ENCODE results near the gene C16orf74. TPM values are rescaled to one million over a fixed set of nuclear protein-coding genes. Genes with fewer than 3 reads are reported as not detected.

The C16orf74 gene
- total and polyA plus RNA-seq, 4 donors: 2.6 to 7.9 (median 3.4) TPM

DNA sequence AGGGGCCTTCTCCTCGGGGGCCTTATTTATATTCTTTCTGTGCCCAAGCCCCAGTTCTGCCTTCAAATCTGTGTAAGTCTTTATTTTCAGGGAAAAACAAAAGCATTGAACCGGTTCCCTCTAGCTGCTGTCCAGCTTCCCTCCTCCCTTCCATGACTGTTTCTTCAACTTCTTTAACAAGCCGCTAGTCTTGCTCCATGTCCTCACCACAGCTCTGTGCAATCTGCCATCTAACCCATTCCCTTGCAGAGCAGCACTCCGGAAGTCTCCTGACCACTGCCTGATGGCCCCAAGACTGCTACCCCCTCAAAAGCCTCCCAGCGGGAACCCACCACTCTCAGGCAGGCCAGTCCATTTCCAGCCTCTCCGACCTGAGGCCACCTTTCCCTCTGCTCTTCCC is 31.6 kb upstream of the C16orf74 start:
- Histone ChIP-seq H3K27me3 (ENCODE audit: control insufficient read depth in 3 of 3, insufficient read depth in 3 of 3, low read length in 2 of 3) (no peaks in the 10 kb centered on the region), H3K27ac (ENCODE audit: low read depth in 1 of 2, low read length in 1 of 2) (no peak overlapping the region), H3K36me3 (ENCODE audit: control insufficient read depth in 4 of 4, insufficient read depth in 4 of 4, low read length in 4 of 4) (peaks cover 13 to 37% (median 25%) of the 10 kb centered on the region in 4 donors), H3K4me1 (ENCODE audit: control insufficient read depth in 5 of 5, insufficient read depth in 5 of 5, low read length in 5 of 5) (peaks cover 0 to 13% (median 2%) of the 10 kb centered on the region in 5 donors), H3K9me3 (ENCODE audit: control insufficient read depth in 4 of 4, insufficient read depth in 3 of 4, low read length in 3 of 4) (no peaks in the 10 kb centered on the region), H3K9ac (ENCODE audit: insufficient read depth in 1 of 2, low read length in 2 of 2) (no peak overlapping the region), H3K4me3 (no peak overlapping the region)
- DNase-seq (peak in 1 of 3 donors; percentile 32), ATAC-seq (ENCODE audit: insufficient read depth, low FRiP score) (no peak)
- WGBS, 2 donors: 48 to 75% methylated on average over 6 of the region's 6 CpGs
- TF ChIP-seq, protein P1, sequence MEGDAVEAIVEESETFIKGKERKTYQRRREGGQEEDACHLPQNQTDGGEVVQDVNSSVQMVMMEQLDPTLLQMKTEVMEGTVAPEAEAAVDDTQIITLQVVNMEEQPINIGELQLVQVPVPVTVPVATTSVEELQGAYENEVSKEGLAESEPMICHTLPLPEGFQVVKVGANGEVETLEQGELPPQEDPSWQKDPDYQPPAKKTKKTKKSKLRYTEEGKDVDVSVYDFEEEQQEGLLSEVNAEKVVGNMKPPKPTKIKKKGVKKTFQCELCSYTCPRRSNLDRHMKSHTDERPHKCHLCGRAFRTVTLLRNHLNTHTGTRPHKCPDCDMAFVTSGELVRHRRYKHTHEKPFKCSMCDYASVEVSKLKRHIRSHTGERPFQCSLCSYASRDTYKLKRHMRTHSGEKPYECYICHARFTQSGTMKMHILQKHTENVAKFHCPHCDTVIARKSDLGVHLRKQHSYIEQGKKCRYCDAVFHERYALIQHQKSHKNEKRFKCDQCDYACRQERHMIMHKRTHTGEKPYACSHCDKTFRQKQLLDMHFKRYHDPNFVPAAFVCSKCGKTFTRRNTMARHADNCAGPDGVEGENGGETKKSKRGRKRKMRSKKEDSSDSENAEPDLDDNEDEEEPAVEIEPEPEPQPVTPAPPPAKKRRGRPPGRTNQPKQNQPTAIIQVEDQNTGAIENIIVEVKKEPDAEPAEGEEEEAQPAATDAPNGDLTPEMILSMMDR (IDR thresholded peaks at IDR 0.05; ENCODE audit: control extremely low read depth, extremely low read depth): no peak

DNA sequence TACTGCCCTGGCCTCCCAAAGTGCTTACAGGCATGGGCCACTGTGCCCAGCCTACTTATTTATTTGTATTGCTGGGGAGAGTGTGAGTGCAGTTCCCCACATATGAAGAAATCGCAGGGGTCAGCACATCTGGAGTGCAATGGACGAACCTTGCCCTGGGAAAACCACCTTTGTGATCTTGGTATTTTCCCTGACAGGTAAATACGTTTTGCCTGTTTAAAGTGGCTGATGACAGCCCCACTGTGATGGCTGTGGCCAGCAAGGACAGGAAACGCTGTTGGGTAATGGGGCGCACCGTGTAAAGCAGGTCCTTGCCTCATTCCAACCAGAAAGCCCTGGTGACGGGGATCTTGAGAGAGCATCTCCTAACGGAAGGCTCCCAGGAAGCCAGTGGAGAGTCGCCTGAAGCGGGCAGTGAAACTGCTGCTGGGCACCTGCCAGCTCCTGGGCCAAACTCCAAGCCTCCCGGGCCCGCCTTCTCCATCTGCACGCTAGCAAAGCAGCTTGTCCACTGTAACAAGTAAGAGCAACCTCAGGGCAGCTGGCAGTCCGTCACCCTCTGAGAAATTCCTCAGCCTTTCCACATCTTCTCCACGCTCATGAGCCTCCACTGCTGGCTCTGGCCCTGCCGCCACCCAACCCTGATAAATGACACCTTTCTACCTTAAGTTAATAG is 30.9 kb upstream of the C16orf74 start:
- Histone ChIP-seq H3K4me3 (no peak overlapping the region), H3K4me1 (ENCODE audit: control insufficient read depth in 5 of 5, insufficient read depth in 5 of 5, low read length in 5 of 5) (peaks cover 0 to 13% (median 2%) of the 10 kb centered on the region in 5 donors), H3K9me3 (ENCODE audit: control insufficient read depth in 4 of 4, insufficient read depth in 3 of 4, low read length in 3 of 4) (no peaks in the 10 kb centered on the region), H3K27me3 (ENCODE audit: control insufficient read depth in 3 of 3, insufficient read depth in 3 of 3, low read length in 2 of 3) (no peaks in the 10 kb centered on the region), H3K36me3 (ENCODE audit: control insufficient read depth in 4 of 4, insufficient read depth in 4 of 4, low read length in 4 of 4) (peaks cover 13 to 33% (median 21%) of the 10 kb centered on the region in 4 donors), H3K27ac (ENCODE audit: low read depth in 1 of 2, low read length in 1 of 2) (no peak overlapping the region), H3K9ac (ENCODE audit: insufficient read depth in 1 of 2, low read length in 2 of 2) (no peak overlapping the region)
- DNase-seq: peak; percentile 21 to 47 (median 47)
- no peak for ATAC-seq (ENCODE audit: insufficient read depth, low FRiP score)
- 35 to 60% methylated on average over 16 of the region's 16 CpGs for WGBS, 2 donors
- TF ChIP-seq, protein P1 (IDR thresholded peaks at IDR 0.05; ENCODE audit: control extremely low read depth, extremely low read depth): no peak

DNA sequence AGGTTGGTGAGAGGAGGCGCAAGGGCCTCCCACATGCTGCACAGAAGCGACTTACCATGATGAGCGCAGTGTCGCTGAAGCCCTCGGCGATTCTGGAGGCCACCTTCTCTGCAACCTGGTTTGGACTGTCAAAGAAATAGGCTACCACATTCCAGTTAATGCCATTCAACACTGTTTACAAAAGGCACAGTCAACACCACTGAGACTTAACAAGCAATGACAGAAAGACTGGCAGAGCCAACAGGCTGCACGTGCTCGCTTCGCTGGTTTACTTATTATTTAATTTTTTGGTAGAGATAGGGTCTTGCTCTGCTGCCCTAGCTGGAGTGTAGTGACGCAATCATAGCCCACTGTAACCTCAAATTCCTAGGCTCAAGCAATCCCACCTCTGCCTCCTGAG is 30.3 kb upstream of the C16orf74 start:
- H3K27ac ChIP-seq (ENCODE audit: low read depth in 1 of 2, low read length in 1 of 2): no peak overlapping the region
- no peak for ATAC-seq (ENCODE audit: insufficient read depth, low FRiP score)
- 87% methylated on average over 10 of the region's 10 CpGs for WGBS, 2 donors
- peaks cover 13 to 32% (median 19%) of the 10 kb centered on the region in 4 donors for H3K36me3 ChIP-seq (ENCODE audit: control insufficient read depth in 4 of 4, insufficient read depth in 4 of 4, low read length in 4 of 4)
- H3K9me3 ChIP-seq (ENCODE audit: control insufficient read depth in 4 of 4, insufficient read depth in 3 of 4, low read length in 3 of 4): no peaks in the 10 kb centered on the region
- no peak overlapping the region for H3K4me3 ChIP-seq
- H3K4me1 ChIP-seq (ENCODE audit: control insufficient read depth in 5 of 5, insufficient read depth in 5 of 5, low read length in 5 of 5): peaks cover 0 to 13% (median 2%) of the 10 kb centered on the region in 5 donors
- TF ChIP-seq, protein P1 (IDR thresholded peaks at IDR 0.05; ENCODE audit: control extremely low read depth, extremely low read depth): no peak
- no peak overlapping the region for H3K9ac ChIP-seq (ENCODE audit: insufficient read depth in 1 of 2, low read length in 2 of 2)
- H3K27me3 ChIP-seq (ENCODE audit: control insufficient read depth in 3 of 3, insufficient read depth in 3 of 3, low read length in 2 of 3): no peaks in the 10 kb centered on the region
- DNase-seq: no peak

Data from lung (tissue), 12 donors.